OCI-LY1 (cell line): ENCODE results near the gene TTLL11.

Experiments used
- H2AFZ ChIP-seq: fragments of 200-600 bp; sonication (generic), shearing (Covaris generic); 2 replicates; pipeline ENCODE4 v1.6.0; 2014; ENCODE audit warnings: antibody characterized with exemption, mild to moderate bottlenecking, low read length
- H3F3A ChIP-seq: fragments of 200-600 bp; sonication (generic), shearing (Covaris generic); 2 replicates; pipeline ENCODE4 v1.6.0; 2014; ENCODE audit warnings: mild to moderate bottlenecking, antibody characterized with exemption, low read length, moderate library complexity; ENCODE audit not compliant: insufficient read depth
- H3K27ac ChIP-seq: fragments of 200-600 bp; sonication (generic); 2 replicates; pipeline ENCODE4 v1.5.1; 2014; ENCODE audit warnings: low read length, mixed run types, mild to moderate bottlenecking, low read depth; ENCODE audit not compliant: poor library complexity, severe bottlenecking
- H3K27me3 ChIP-seq: fragments of 200-600 bp; sonication (generic); 2 replicates; pipeline ENCODE4 v1.6.0; 2014; ENCODE audit warnings: antibody characterized with exemption, mild to moderate bottlenecking, low read length, moderate library complexity; ENCODE audit not compliant: insufficient read depth
- H3K36me3 ChIP-seq: fragments of 200-600 bp; sonication (generic); 2 replicates; pipeline ENCODE4 v1.6.1; 2014; ENCODE audit warnings: mild to moderate bottlenecking, antibody characterized with exemption, low read length, moderate library complexity, mixed read lengths; ENCODE audit not compliant: insufficient read depth
- H3K4me1 ChIP-seq: fragments of 200-600 bp; sonication (generic); 2 replicates; pipeline ENCODE4 v1.5.1; 2014; ENCODE audit warnings: mild to moderate bottlenecking, low read length, moderate library complexity; ENCODE audit not compliant: insufficient read depth, severe bottlenecking
- H3K4me2 ChIP-seq: fragments of 200-600 bp; sonication (generic), shearing (Covaris generic); 2 replicates; pipeline ENCODE4 v1.6.1; 2014; ENCODE audit warnings: low read length
- H3K4me3 ChIP-seq: fragments of 200-600 bp; sonication (generic); 2 replicates; pipeline ENCODE4 v1.5.1; 2014; ENCODE audit warnings: low read length, low read depth, mild to moderate bottlenecking, mixed read lengths; ENCODE audit not compliant: poor library complexity, severe bottlenecking
- H3K79me2 ChIP-seq: fragments of 200-600 bp; shearing (Covaris generic); 2 replicates; pipeline ENCODE4 v1.6.1; 2016; ENCODE audit warnings: mixed run types, low read length, mixed read lengths; ENCODE audit not compliant: insufficient read depth
- H3K9ac ChIP-seq: fragments of 200-600 bp; sonication (generic), shearing (Covaris generic); 2 replicates; pipeline ENCODE4 v1.6.1; 2014; ENCODE audit warnings: mild to moderate bottlenecking, low read length, mixed read lengths
- H3K9me2 ChIP-seq: fragments of 200-600 bp; sonication (generic), shearing (Covaris generic); 2 replicates; pipeline ENCODE4 v1.6.1; 2014; ENCODE audit warnings: low read depth, mild to moderate bottlenecking, low read length, mixed read lengths
- H3K9me3 ChIP-seq: fragments of 200-600 bp; shearing (Covaris generic); 2 replicates; pipeline ENCODE4 v1.6.1; 2014; ENCODE audit warnings: low read length, mixed read lengths
- H4K20me1 ChIP-seq: fragments of 200-600 bp; sonication (generic), shearing (Covaris generic); 2 replicates; pipeline ENCODE4 v1.6.0; 2016; ENCODE audit warnings: mild to moderate bottlenecking, low read length; ENCODE audit not compliant: insufficient read depth
- CTCF ChIP-seq: fragments of 200-600 bp; sonication (generic), shearing (Covaris generic); IDR thresholded peaks from 2 replicates; pipeline ENCODE4 v1.5.1; 2017; ENCODE audit warnings: mild to moderate bottlenecking, antibody characterized with exemption, low read length, moderate library complexity, mixed read lengths
- EZH2 ChIP-seq: fragments of 200-600 bp; sonication (generic), shearing (Covaris generic); IDR thresholded peaks from 2 replicates; pipeline ENCODE4 v1.8.0; 2017; ENCODE audit warnings: borderline replicate concordance, mixed run types, mild to moderate bottlenecking, antibody characterized with exemption, low read length, moderate library complexity, mixed read lengths

The TTLL11 gene

GRCh38 chr9:122116040-122116439 is 22.9 kb upstream of the TTLL11 start:
- Histone ChIP-seq H3F3A (no peaks in the 10 kb centered on the region), H3K4me3 (no peak overlapping the region), H3K36me3 (no peaks in the 10 kb centered on the region; the same call in 1 of the 2 replicates), H3K27me3 (peaks cover 9% of the 10 kb centered on the region; the same call in 1 of the 2 replicates), H3K4me2 (no peak overlapping the region), H3K9me3 (no peaks in the 10 kb centered on the region), H4K20me1 (no peaks in the 10 kb centered on the region), H3K27ac (no peak overlapping the region), H2AFZ (no peak overlapping the region), H3K9ac (no peak overlapping the region), H3K9me2 (no peaks in the 10 kb centered on the region), H3K79me2 (no peaks in the 10 kb centered on the region), H3K4me1 (no peaks in the 10 kb centered on the region)
- no peak for TF ChIP-seq EZH2
- TF ChIP-seq CTCF = no peak

GRCh38 chr9:122115176-122116035 is 22.3 kb upstream of the TTLL11 start:
- Histone ChIP-seq H3K36me3 (no peaks in the 10 kb centered on the region; the same call in 1 of the 2 replicates), H2AFZ (no peak overlapping the region), H3K27me3 (peaks cover 4% of the 10 kb centered on the region; the same call in 1 of the 2 replicates), H3F3A (no peaks in the 10 kb centered on the region), H3K9me3 (no peaks in the 10 kb centered on the region), H3K27ac (no peak overlapping the region), H3K4me2 (no peak overlapping the region), H3K79me2 (no peaks in the 10 kb centered on the region), H4K20me1 (no peaks in the 10 kb centered on the region), H3K4me3 (no peak overlapping the region), H3K9me2 (no peaks in the 10 kb centered on the region), H3K9ac (no peak overlapping the region), H3K4me1 (no peaks in the 10 kb centered on the region)
- TF ChIP-seq EZH2 (no peak), CTCF (no peak)

GRCh38 chr9:122113574-122113973 is 20.5 kb upstream of the TTLL11 start:
- TF ChIP-seq EZH2 = no peak
- no peak for TF ChIP-seq CTCF
- no peaks in the 10 kb centered on the region for H3K79me2 ChIP-seq
- no peak overlapping the region for H3K9ac ChIP-seq
- no peaks in the 10 kb centered on the region for H4K20me1 ChIP-seq
- peaks cover 4% of the 10 kb centered on the region; the same call in 1 of the 2 replicates for H3K27me3 ChIP-seq
- no peak overlapping the region for H3K4me2 ChIP-seq
- H3K27ac ChIP-seq = no peak overlapping the region
- H3K36me3 ChIP-seq = no peaks in the 10 kb centered on the region; the same call in 1 of the 2 replicates
- H3K9me2 ChIP-seq = no peaks in the 10 kb centered on the region
- H3F3A ChIP-seq = no peaks in the 10 kb centered on the region
- no peak overlapping the region for H2AFZ ChIP-seq
- no peaks in the 10 kb centered on the region for H3K9me3 ChIP-seq
- no peak overlapping the region for H3K4me3 ChIP-seq
- H3K4me1 ChIP-seq = no peaks in the 10 kb centered on the region
